GM18505 (cell line): Measurements from ENCODE around the gene RALGAPA2.

Source experiments
- ATAC-seq: cut with Tn5 transposase; IDR thresholded peaks from one replicate; pipeline ENCODE4 v1.9.1; 2021; ENCODE audit not compliant: unreplicated experiment
- POLR2A ChIP-seq: IDR thresholded peaks from 4 replicates; pipeline ENCODE4 v1.6.1; 2011; ENCODE audit warnings: borderline replicate concordance; ENCODE audit not compliant: insufficient read depth, insufficient read length; ENCODE audit errors: extremely low read depth

Gene RALGAPA2

GRCh38 chr20:20734475-20734948 lies 22.1 kb upstream of the RALGAPA2 start:
- ATAC-seq, result peak; percentile 40

GRCh38 chr20:20733943-20734342 lies 21.5 kb upstream of the RALGAPA2 start:
- no peak for TF ChIP-seq POLR2A
- peak; percentile 5 for ATAC-seq

More at GRCh38 chr20:20734475-20734948, 22.1 kb upstream of the RALGAPA2 start:
- TF ChIP-seq POLR2A, result no peak

GRCh38 chr20:20732641-20733040 lies 20.2 kb upstream of the RALGAPA2 start:
- no peak for ATAC-seq
- no peak for TF ChIP-seq POLR2A

- no peak for TF ChIP-seq POLR2A
- no peak for ATAC-seq
Measured at GRCh38 chr20:20731945-20732296, 19.5 kb upstream of the RALGAPA2 start.

- no peak for TF ChIP-seq POLR2A
- no peak for ATAC-seq
Measured at GRCh38 chr20:20731000-20731944, 18.8 kb upstream of the RALGAPA2 start.

GRCh38 chr20:20729563-20729962 lies 17.1 kb upstream of the RALGAPA2 start:
- no peak for TF ChIP-seq POLR2A
- ATAC-seq, result no peak

- no peak for ATAC-seq
- TF ChIP-seq POLR2A, result no peak
Measured at GRCh38 chr20:20721489-20721888, 9.0 kb upstream of the RALGAPA2 start.

GRCh38 chr20:20720158-20720557 lies 7.7 kb upstream of the RALGAPA2 start:
- no peak for ATAC-seq
- TF ChIP-seq POLR2A, result no peak

GRCh38 chr20:20719411-20719810 lies 7.0 kb upstream of the RALGAPA2 start:
- no peak for TF ChIP-seq POLR2A
- ATAC-seq, result no peak

- ATAC-seq, result no peak
- no peak for TF ChIP-seq POLR2A
Measured at GRCh38 chr20:20713244-20713765, 861 bp upstream of the RALGAPA2 start.

GRCh38 chr20:20712004-20712473 lies 405 bp downstream of the RALGAPA2 start:
- ATAC-seq, result peak; percentile 8
- TF ChIP-seq POLR2A, result no peak

GRCh38 chr20:20711413-20711812 lies 1.0 kb downstream of the RALGAPA2 start:
- ATAC-seq, result no peak
- TF ChIP-seq POLR2A, result no peak

- ATAC-seq, result no peak
- no peak for TF ChIP-seq POLR2A
Measured at GRCh38 chr20:20710443-20711315, 1.8 kb downstream of the RALGAPA2 start.
